ENCODE measurements around the gene BPIFB1. TPM values are rescaled to one million over a fixed set of nuclear protein-coding genes. Genes with fewer than 3 reads are reported as not detected.

The BPIFB1 gene
- total RNA-seq, 1 donor from 2014 or later: 10.9 TPM

GRCh38 chr20:33239418-33239817, 43.6 kb upstream of the BPIFB1 start:
- DNase-seq (ENCODE audit: extremely low spot score, unreplicated experiment): no peak
- no peaks in the 10 kb centered on the region for H3K9me3 Mint-ChIP-seq
- no peaks in the 10 kb centered on the region for H3K4me1 Mint-ChIP-seq (ENCODE audit: unreplicated experiment)
- no peak overlapping the region for H3K27ac Mint-ChIP-seq
- TF ChIP-seq CTCF (conservative IDR thresholded peaks at IDR 0.05): no peak
- H3K4me3 Mint-ChIP-seq: no peak overlapping the region
- no peaks in the 10 kb centered on the region for H3K36me3 Mint-ChIP-seq
- peaks cover 38% of the 10 kb centered on the region for H3K27me3 Mint-ChIP-seq

- Mint-ChIP-seq H3K27ac (no peak overlapping the region), H3K4me1 (ENCODE audit: unreplicated experiment) (no peaks in the 10 kb centered on the region), H3K4me3 (no peak overlapping the region), H3K9me3 (no peaks in the 10 kb centered on the region), H3K36me3 (no peaks in the 10 kb centered on the region), H3K27me3 (peaks cover 39% of the 10 kb centered on the region)
- DNase-seq (ENCODE audit: extremely low spot score, unreplicated experiment): no peak
- no peak for TF ChIP-seq CTCF (conservative IDR thresholded peaks at IDR 0.05)
These were observed 42.9 kb upstream of the BPIFB1 start for GRCh38 chr20:33239979-33240736.

GRCh38 chr20:33240923-33241322, 42.1 kb upstream of the BPIFB1 start:
- no peak for DNase-seq (ENCODE audit: extremely low spot score, unreplicated experiment)
- H3K4me3 Mint-ChIP-seq: no peak overlapping the region
- H3K27ac Mint-ChIP-seq: no peak overlapping the region
- no peaks in the 10 kb centered on the region for H3K9me3 Mint-ChIP-seq
- H3K36me3 Mint-ChIP-seq: no peaks in the 10 kb centered on the region
- H3K27me3 Mint-ChIP-seq: peaks cover 34% of the 10 kb centered on the region
- TF ChIP-seq CTCF (conservative IDR thresholded peaks at IDR 0.05): no peak
- H3K4me1 Mint-ChIP-seq (ENCODE audit: unreplicated experiment): no peaks in the 10 kb centered on the region

- Mint-ChIP-seq H3K27me3 (peaks cover 22% of the 10 kb centered on the region), H3K9me3 (no peaks in the 10 kb centered on the region), H3K4me3 (no peak overlapping the region)
These were observed 40.5 kb upstream of the BPIFB1 start for GRCh38 chr20:33242319-33243100.

GRCh38 chr20:33246077-33246476, 36.9 kb upstream of the BPIFB1 start:
- Mint-ChIP-seq H3K27me3 (peaks cover 12% of the 10 kb centered on the region), H3K27ac (no peak overlapping the region), H3K36me3 (no peaks in the 10 kb centered on the region), H3K4me1 (ENCODE audit: unreplicated experiment) (no peaks in the 10 kb centered on the region), H3K4me3 (no peak overlapping the region), H3K9me3 (no peaks in the 10 kb centered on the region)
- TF ChIP-seq CTCF (conservative IDR thresholded peaks at IDR 0.05): no peak
- DNase-seq (ENCODE audit: extremely low spot score, unreplicated experiment): no peak

More at GRCh38 chr20:33242319-33243100, 40.5 kb upstream of the BPIFB1 start:
- Mint-ChIP-seq H3K36me3 (no peaks in the 10 kb centered on the region), H3K4me1 (ENCODE audit: unreplicated experiment) (no peaks in the 10 kb centered on the region), H3K27ac (no peak overlapping the region)
- TF ChIP-seq CTCF (conservative IDR thresholded peaks at IDR 0.05): no peak
- no peak for DNase-seq (ENCODE audit: extremely low spot score, unreplicated experiment)
